Activated naive CD4-positive, alpha-beta T cell treated with anti-CD3 and anti-CD28 coated beads, Interleukin-2, amount 50 U/mL, for 16 hours (primary cell): ENCODE measurements around the gene TMEM255B.

Experiments used
- DNase-seq: peaks from one replicate; pipeline ENCODE4 v3.0.0-alpha.2; 2020

The TMEM255B gene

GRCh38 chr13:113839536-113840204 is 80.6 kb downstream of the TMEM255B start:
- DNase-seq, result no peak

- no peak for DNase-seq
Observed at GRCh38 chr13:113840541-113841352, 81.7 kb downstream of the TMEM255B start.

GRCh38 chr13:113841353-113841650 is 82.3 kb downstream of the TMEM255B start:
- no peak for DNase-seq

GRCh38 chr13:113842336-113843062 is 83.5 kb downstream of the TMEM255B start:
- no peak for DNase-seq

- DNase-seq, result no peak
Observed at GRCh38 chr13:113843063-113843654, 84.1 kb downstream of the TMEM255B start.

GRCh38 chr13:113843864-113844556 is 85.0 kb downstream of the TMEM255B start:
- DNase-seq, result peak; percentile 5

GRCh38 chr13:113845055-113845454 is 86.0 kb downstream of the TMEM255B start:
- DNase-seq, result peak; percentile 5

- DNase-seq, result peak; percentile 14
Observed at GRCh38 chr13:113845723-113846635, 87.0 kb downstream of the TMEM255B start.

- DNase-seq, result peak; percentile 11
Observed at GRCh38 chr13:113846636-113847318, 87.8 kb downstream of the TMEM255B start.

- DNase-seq, result peak; percentile 7
Observed at GRCh38 chr13:113848020-113848419, 89.0 kb downstream of the TMEM255B start.

GRCh38 chr13:113848431-113849260 is 89.6 kb downstream of the TMEM255B start:
- DNase-seq, result no peak

GRCh38 chr13:113849546-113849945 is 90.5 kb downstream of the TMEM255B start:
- no peak for DNase-seq

- no peak for DNase-seq
Observed at GRCh38 chr13:113849981-113850721, 91.1 kb downstream of the TMEM255B start.

- DNase-seq, result no peak
Observed at GRCh38 chr13:113850722-113851479, 91.9 kb downstream of the TMEM255B start.

- DNase-seq, result no peak
Observed at GRCh38 chr13:113851480-113851803, 92.4 kb downstream of the TMEM255B start.

- DNase-seq, result peak; percentile 9
Observed at GRCh38 chr13:113851826-113852535, 93.0 kb downstream of the TMEM255B start.

GRCh38 chr13:113852536-113853517 is 93.8 kb downstream of the TMEM255B start:
- peak; percentile 5 for DNase-seq
